ENCODE results near the gene KCNQ1OT1. TPM values are rescaled to one million over a fixed set of nuclear protein-coding genes. Genes with fewer than 3 reads are reported as not detected.

Gene KCNQ1OT1
- total and polyA plus RNA-seq, 4 donors, result 0.65 to 9.8 (median 4.0) TPM

GRCh38 chr11:2563213-2564007 is 136.4 kb downstream of the KCNQ1OT1 start:
- peak in 1 of 6 donors; percentile 30 for DNase-seq (ENCODE audit: low read depth in 4 of 6, low spot score in 6 of 6)
- Histone ChIP-seq H3K27ac (ENCODE audit: low read depth, low read length) (no peak overlapping the region), H3K27me3 (ENCODE audit: control insufficient read depth, insufficient read depth, low read length) (no peaks in the 10 kb centered on the region), H3K4me3 (ENCODE audit: low read depth, low read length) (no peak overlapping the region), H3K4me1 (ENCODE audit: control insufficient read depth, insufficient read depth, low read length) (peaks cover 29% of the 10 kb centered on the region), H3K36me3 (ENCODE audit: control insufficient read depth, insufficient read depth, low read length) (no peaks in the 10 kb centered on the region), H3K9me3 (ENCODE audit: control insufficient read depth, insufficient read depth, low read length) (no peaks in the 10 kb centered on the region)
- WGBS (ENCODE audit: insufficient coverage), result 91% methylated on average over 27 of the region's 28 CpGs

- H3K27me3 ChIP-seq (ENCODE audit: control insufficient read depth, insufficient read depth, low read length), result no peaks in the 10 kb centered on the region
- peaks cover 29% of the 10 kb centered on the region for H3K4me1 ChIP-seq (ENCODE audit: control insufficient read depth, insufficient read depth, low read length)
- no peaks in the 10 kb centered on the region for H3K36me3 ChIP-seq (ENCODE audit: control insufficient read depth, insufficient read depth, low read length)
- peak overlapping the region; percentile 69 for H3K27ac ChIP-seq (ENCODE audit: low read depth, low read length)
- H3K9me3 ChIP-seq (ENCODE audit: control insufficient read depth, insufficient read depth, low read length), result no peaks in the 10 kb centered on the region
- 88% methylated on average over 3 of the region's 6 CpGs for WGBS (ENCODE audit: insufficient coverage)
- no peak for DNase-seq (ENCODE audit: low read depth in 4 of 6, low spot score in 6 of 6)
- no peak overlapping the region for H3K4me3 ChIP-seq (ENCODE audit: low read depth, low read length)
Observed at GRCh38 chr11:2562890-2563212, 136.9 kb downstream of the KCNQ1OT1 start.

GRCh38 chr11:2561696-2562581 is 137.9 kb downstream of the KCNQ1OT1 start:
- Histone ChIP-seq H3K27me3 (ENCODE audit: control insufficient read depth, insufficient read depth, low read length) (no peaks in the 10 kb centered on the region), H3K27ac (ENCODE audit: low read depth, low read length) (peak overlapping the region; percentile 69), H3K36me3 (ENCODE audit: control insufficient read depth, insufficient read depth, low read length) (no peaks in the 10 kb centered on the region), H3K9me3 (ENCODE audit: control insufficient read depth, insufficient read depth, low read length) (no peaks in the 10 kb centered on the region), H3K4me1 (ENCODE audit: control insufficient read depth, insufficient read depth, low read length) (peaks cover 29% of the 10 kb centered on the region), H3K4me3 (ENCODE audit: low read depth, low read length) (no peak overlapping the region)
- peak in 2 of 6 donors; percentile 15 to 70 for DNase-seq (ENCODE audit: low read depth in 4 of 6, low spot score in 6 of 6)
- WGBS (ENCODE audit: insufficient coverage), result 62% methylated on average over 20 of the region's 27 CpGs

- DNase-seq (ENCODE audit: low read depth in 4 of 6, low spot score in 6 of 6), result no peak
- Histone ChIP-seq H3K4me3 (ENCODE audit: low read depth, low read length) (no peak overlapping the region), H3K27me3 (ENCODE audit: control insufficient read depth, insufficient read depth, low read length) (no peaks in the 10 kb centered on the region), H3K36me3 (ENCODE audit: control insufficient read depth, insufficient read depth, low read length) (no peaks in the 10 kb centered on the region), H3K27ac (ENCODE audit: low read depth, low read length) (no peak overlapping the region), H3K9me3 (ENCODE audit: control insufficient read depth, insufficient read depth, low read length) (no peaks in the 10 kb centered on the region), H3K4me1 (ENCODE audit: control insufficient read depth, insufficient read depth, low read length) (peaks cover 25% of the 10 kb centered on the region)
- 79% methylated on average over 17 of the region's 28 CpGs for WGBS (ENCODE audit: insufficient coverage)
Observed at GRCh38 chr11:2559527-2560311, 140.1 kb downstream of the KCNQ1OT1 start.

GRCh38 chr11:2558861-2559526 is 140.8 kb downstream of the KCNQ1OT1 start:
- no peak overlapping the region for H3K27ac ChIP-seq (ENCODE audit: low read depth, low read length)
- H3K27me3 ChIP-seq (ENCODE audit: control insufficient read depth, insufficient read depth, low read length), result no peaks in the 10 kb centered on the region
- H3K4me1 ChIP-seq (ENCODE audit: control insufficient read depth, insufficient read depth, low read length), result peaks cover 25% of the 10 kb centered on the region
- no peaks in the 10 kb centered on the region for H3K36me3 ChIP-seq (ENCODE audit: control insufficient read depth, insufficient read depth, low read length)
- no peak for DNase-seq (ENCODE audit: low read depth in 4 of 6, low spot score in 6 of 6)
- H3K9me3 ChIP-seq (ENCODE audit: control insufficient read depth, insufficient read depth, low read length), result no peaks in the 10 kb centered on the region
- 91% methylated on average over 13 of the region's 13 CpGs for WGBS (ENCODE audit: insufficient coverage)
- H3K4me3 ChIP-seq (ENCODE audit: low read depth, low read length), result no peak overlapping the region

- Histone ChIP-seq H3K9me3 (ENCODE audit: control insufficient read depth, insufficient read depth, low read length) (no peaks in the 10 kb centered on the region), H3K27ac (ENCODE audit: low read depth, low read length) (no peak overlapping the region), H3K27me3 (ENCODE audit: control insufficient read depth, insufficient read depth, low read length) (no peaks in the 10 kb centered on the region), H3K4me3 (ENCODE audit: low read depth, low read length) (no peak overlapping the region), H3K36me3 (ENCODE audit: control insufficient read depth, insufficient read depth, low read length) (no peaks in the 10 kb centered on the region), H3K4me1 (ENCODE audit: control insufficient read depth, insufficient read depth, low read length) (peaks cover 23% of the 10 kb centered on the region)
- DNase-seq (ENCODE audit: low read depth in 4 of 6, low spot score in 6 of 6), result no peak
- WGBS (ENCODE audit: insufficient coverage), result 91% methylated on average over 14 of the region's 17 CpGs
Observed at GRCh38 chr11:2558397-2558796, 141.4 kb downstream of the KCNQ1OT1 start.

Small RNA genes within 50 kb of the gene (small RNA-seq; reads per million reads assigned to genes)
- gene RF01947 (ENCODE audit: low replicate concordance) (not detected), gene RF01948 (ENCODE audit: low replicate concordance) (not detected), gene RF01950 (ENCODE audit: low replicate concordance) (not detected)

Other genes starting within 250 kb of the KCNQ1OT1 start
- 100 to 1,000 TPM in 1 of 2 donors, 10 to 100 TPM in 1; 37.3 to 107 TPM for gene CDKN1C, start 185.8 kb upstream of the KCNQ1OT1 start, total RNA-seq
- gene CDKN1C, start 185.8 kb upstream of the KCNQ1OT1 start, polyA plus RNA-seq (ENCODE audit: insufficient read length in 2 of 2), result 10 to 100 TPM; 56.2 to 60.9 TPM
- gene PHLDA2, start 229.4 kb upstream of the KCNQ1OT1 start, total RNA-seq, result under 1 TPM; 0.30 to 0.88 TPM
- 1 to 10 TPM; 2.0 to 2.8 TPM for gene PHLDA2, start 229.4 kb upstream of the KCNQ1OT1 start, polyA plus RNA-seq (ENCODE audit: insufficient read length in 2 of 2)